NCI-H2227 (cell line): ENCODE measurements around the gene RAB26.
A peak's percentile ranks its signal among the peaks of the same experiment; 100 is the strongest.

Experiments used
- DNase-seq: peaks from one replicate; lab custom pipeline; 2025; ENCODE audit not compliant: unreplicated experiment; lab: John Stamatoyannopoulos, UW

The RAB26 gene

GRCh38 chr16:2142942-2143877, 5.2 kb upstream of the RAB26 start:
- no peak for DNase-seq

- no peak for DNase-seq
These were observed 4.4 kb upstream of the RAB26 start for GRCh38 chr16:2143878-2144485.

GRCh38 chr16:2145843-2146242, 2.6 kb upstream of the RAB26 start:
- DNase-seq: no peak

GRCh38 chr16:2147378-2147777, 1.0 kb upstream of the RAB26 start:
- DNase-seq: no peak

- DNase-seq: no peak
These were observed 547 bp downstream of the RAB26 start for GRCh38 chr16:2148714-2149629.

GRCh38 chr16:2149630-2150417, 1.4 kb downstream of the RAB26 start:
- DNase-seq: no peak

GRCh38 chr16:2150418-2151187, 2.2 kb downstream of the RAB26 start:
- DNase-seq: peak; percentile 57

- no peak for DNase-seq
These were observed 3.0 kb downstream of the RAB26 start for GRCh38 chr16:2151188-2152091.

GRCh38 chr16:2152695-2153506, 4.5 kb downstream of the RAB26 start:
- peak; percentile 59 for DNase-seq

GRCh38 chr16:2154533-2155090, 6.2 kb downstream of the RAB26 start:
- DNase-seq: no peak

GRCh38 chr16:2155091-2155950, 6.9 kb downstream of the RAB26 start, which contains the start of gene TRAF7:
TRAF7 (plus strand) TSS chr16:2155782; CDS start chr16:2163921, 8,139 bp downstream.
- DNase-seq: peak; percentile 100

GRCh38 chr16:2155977-2156848, 7.8 kb downstream of the RAB26 start:
- peak; percentile 40 for DNase-seq

- DNase-seq: no peak
These were observed 8.4 kb downstream of the RAB26 start for GRCh38 chr16:2156849-2157224.

- no peak for DNase-seq
These were observed 9.2 kb downstream of the RAB26 start for GRCh38 chr16:2157480-2158261.

GRCh38 chr16:2158262-2158638, 9.8 kb downstream of the RAB26 start:
- no peak for DNase-seq
